ENCODE measurements around the gene CFAP299.

CFAP299 gene

GRCh38 chr4:80447493-80447892 is 112.0 kb downstream of the CFAP299 start:
- DNase-seq (ENCODE audit: low spot score): no peak

GRCh38 chr4:80448056-80448455 is 112.5 kb downstream of the CFAP299 start:
- no peak for DNase-seq (ENCODE audit: low spot score)

GRCh38 chr4:80452055-80452454 is 116.5 kb downstream of the CFAP299 start:
- DNase-seq (ENCODE audit: low spot score): no peak

GRCh38 chr4:80452768-80453167 is 117.2 kb downstream of the CFAP299 start:
- DNase-seq (ENCODE audit: low spot score): no peak

- no peak for DNase-seq (ENCODE audit: low spot score)
Measured at GRCh38 chr4:80454040-80454439, 118.5 kb downstream of the CFAP299 start.

- DNase-seq (ENCODE audit: low spot score): no peak
Measured at GRCh38 chr4:80454556-80454955, 119.0 kb downstream of the CFAP299 start.

GRCh38 chr4:80459918-80460473 is 124.5 kb downstream of the CFAP299 start:
- DNase-seq (ENCODE audit: low spot score): no peak

- no peak for DNase-seq (ENCODE audit: low spot score)
Measured at GRCh38 chr4:80461412-80461811, 125.9 kb downstream of the CFAP299 start.

GRCh38 chr4:80462621-80463091 is 127.1 kb downstream of the CFAP299 start:
- no peak for DNase-seq (ENCODE audit: low spot score)

- DNase-seq (ENCODE audit: low spot score): no peak
Measured at GRCh38 chr4:80463509-80463908, 128.0 kb downstream of the CFAP299 start.

GRCh38 chr4:80465238-80465637 is 129.7 kb downstream of the CFAP299 start:
- DNase-seq (ENCODE audit: low spot score): peak; percentile 31

- peak; percentile 9 for DNase-seq (ENCODE audit: low spot score)
Measured at GRCh38 chr4:80465736-80466135, 130.2 kb downstream of the CFAP299 start.

- no peak for DNase-seq (ENCODE audit: low spot score)
Measured at GRCh38 chr4:80466618-80467017, 131.1 kb downstream of the CFAP299 start.

- DNase-seq (ENCODE audit: low spot score): peak; percentile 26
Measured at GRCh38 chr4:80471756-80472155, 136.2 kb downstream of the CFAP299 start.

GRCh38 chr4:80475236-80475635 is 139.7 kb downstream of the CFAP299 start:
- DNase-seq (ENCODE audit: low spot score): no peak

GRCh38 chr4:80475798-80476197 is 140.3 kb downstream of the CFAP299 start:
- DNase-seq (ENCODE audit: low spot score): no peak

GRCh38 chr4:80484712-80485111 is 149.2 kb downstream of the CFAP299 start:
- DNase-seq (ENCODE audit: low spot score): no peak

- no peak for DNase-seq (ENCODE audit: low spot score)
Measured at GRCh38 chr4:80486603-80487002, 151.1 kb downstream of the CFAP299 start.

GRCh38 chr4:80489798-80490197 is 154.3 kb downstream of the CFAP299 start:
- no peak for DNase-seq (ENCODE audit: low spot score)

- DNase-seq (ENCODE audit: low spot score): no peak
Measured at GRCh38 chr4:80492761-80493160, 157.2 kb downstream of the CFAP299 start.

- no peak for DNase-seq (ENCODE audit: low spot score)
Measured at GRCh38 chr4:80495865-80496264, 160.3 kb downstream of the CFAP299 start.

GRCh38 chr4:80498725-80499124 is 163.2 kb downstream of the CFAP299 start:
- no peak for DNase-seq (ENCODE audit: low spot score)

- DNase-seq (ENCODE audit: low spot score): no peak
Measured at GRCh38 chr4:80500613-80501012, 165.1 kb downstream of the CFAP299 start.

GRCh38 chr4:80507077-80507476 is 171.5 kb downstream of the CFAP299 start:
- DNase-seq (ENCODE audit: low spot score): no peak

- DNase-seq (ENCODE audit: low spot score): no peak
Measured at GRCh38 chr4:80507507-80507906, 172.0 kb downstream of the CFAP299 start.

Data from AG08396 (cell line).